Measurements from ENCODE around the gene RIPOR3.
"Not testable (repeated sequence)": the region's sequence is repeated elsewhere in the genome, so short reads cannot be mapped to it uniquely, and the experiment has no call there.

The RIPOR3 gene

DNA sequence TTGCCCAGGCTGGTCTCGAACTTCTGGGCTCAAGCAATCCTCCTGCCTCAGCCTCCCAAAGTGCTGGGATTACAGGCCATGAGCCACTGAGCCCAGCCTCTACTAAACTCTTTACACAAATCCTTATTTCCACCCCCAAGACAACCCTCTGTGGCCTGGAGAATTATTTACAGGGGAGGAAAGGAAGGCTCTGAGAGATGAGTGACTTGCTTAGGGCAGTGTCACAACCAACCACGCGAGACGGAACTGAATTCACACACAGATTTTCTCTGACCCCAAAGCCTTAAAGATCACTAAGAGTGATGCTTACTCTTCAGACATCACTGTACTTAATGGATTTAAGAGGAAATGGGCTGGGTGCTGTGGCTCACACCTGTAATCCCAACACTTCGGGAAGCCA, 86.2 kb downstream of the RIPOR3 start:
- DNase-seq = no peak

DNA sequence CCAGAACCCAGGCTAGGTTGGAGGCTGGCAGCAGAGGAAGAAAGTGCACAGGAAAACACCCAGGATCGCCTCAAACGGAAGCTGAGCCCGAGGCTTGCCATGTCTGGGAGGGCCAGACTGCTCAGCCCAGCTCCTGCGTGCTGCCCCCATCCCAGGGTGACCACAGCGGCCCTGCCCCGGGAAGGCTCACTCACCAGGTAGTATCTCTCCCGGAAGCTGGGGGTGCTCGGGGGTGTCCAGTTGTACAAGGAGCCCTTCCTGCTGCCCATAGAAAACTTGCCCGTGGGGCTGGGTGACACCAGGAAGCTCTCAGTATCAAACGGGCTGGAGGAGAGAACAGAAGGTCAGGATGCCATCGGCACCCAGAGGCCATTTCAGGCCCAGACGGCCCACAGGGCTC, 86.9 kb downstream of the RIPOR3 start:
- DNase-seq = no peak

DNA sequence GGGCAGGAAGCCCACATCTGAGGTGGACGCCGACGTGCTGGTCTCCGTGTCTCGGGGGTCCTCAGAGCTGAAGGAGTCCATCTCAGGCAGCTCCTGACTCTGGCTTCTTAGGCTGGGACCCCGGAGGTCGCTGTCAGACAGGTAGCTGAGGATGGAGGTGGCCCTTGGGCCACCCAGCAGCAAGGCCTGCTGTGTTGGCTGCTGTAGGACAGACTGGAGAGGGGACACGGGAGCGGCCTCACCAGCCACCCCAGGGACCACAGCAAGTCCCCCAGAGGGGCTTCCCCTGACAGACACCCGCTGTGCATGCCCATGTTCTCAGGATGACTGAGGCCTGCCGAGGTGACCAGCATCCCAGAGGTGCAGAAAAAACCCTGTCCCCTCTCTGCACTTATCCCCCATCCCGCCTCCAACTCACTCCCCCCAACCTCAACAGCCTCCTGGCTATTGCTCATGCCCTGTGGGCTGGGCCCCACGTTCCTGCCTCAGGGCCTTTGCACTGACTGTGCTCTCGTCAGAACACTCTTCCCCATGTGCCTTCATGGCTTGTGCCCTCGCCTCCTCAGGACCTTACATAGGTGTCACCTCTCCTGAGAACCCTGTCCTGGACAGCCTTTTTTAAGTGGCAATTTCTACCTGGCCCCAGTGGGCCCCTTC, 88.8 kb downstream of the RIPOR3 start:
- no peak for DNase-seq

DNA sequence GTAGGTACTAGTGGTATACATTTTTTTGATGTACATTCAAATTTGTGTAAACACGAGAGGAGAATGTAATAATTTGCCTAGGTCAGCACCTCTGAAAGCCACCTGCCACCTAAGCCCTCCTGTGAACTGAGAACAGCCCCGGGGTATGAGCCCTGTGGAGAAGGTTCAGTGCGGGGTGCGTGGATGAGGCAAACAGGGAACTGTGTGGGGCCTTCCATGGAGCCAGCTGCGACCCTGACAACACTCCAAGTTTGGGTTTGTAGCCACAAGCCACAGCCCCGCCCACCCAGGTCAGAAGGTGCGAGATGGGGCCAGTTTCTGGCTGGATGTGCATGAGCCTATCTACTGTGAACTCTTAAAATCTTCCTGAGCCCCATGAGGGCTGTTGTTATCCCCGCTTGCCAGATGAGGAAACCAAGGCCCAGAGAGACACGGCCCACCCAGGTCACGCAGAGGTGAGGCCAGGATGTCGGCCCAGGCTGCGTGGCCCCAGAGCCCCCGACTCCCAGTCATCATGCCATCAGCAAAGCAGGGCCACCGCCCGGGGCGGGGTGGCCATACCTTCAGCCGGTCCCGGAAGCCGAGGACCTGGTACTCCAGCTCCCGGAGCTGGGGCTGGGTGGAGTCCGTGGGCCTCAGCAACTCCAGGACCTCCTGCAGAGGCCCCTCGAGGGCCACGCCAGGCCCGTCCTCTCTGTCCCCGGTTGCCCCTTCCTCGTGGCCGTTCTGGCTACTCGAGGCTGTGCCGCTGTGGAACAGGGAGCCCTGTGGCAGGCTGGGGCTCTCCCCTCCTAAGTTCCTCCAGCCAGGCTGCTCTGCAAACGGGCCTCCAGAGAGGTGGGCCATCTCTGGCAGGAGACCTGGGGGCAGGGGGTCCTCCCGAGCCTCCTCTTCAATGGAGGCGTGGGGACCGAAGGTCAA, 89.6 kb downstream of the RIPOR3 start:
- no peak for DNase-seq

DNA sequence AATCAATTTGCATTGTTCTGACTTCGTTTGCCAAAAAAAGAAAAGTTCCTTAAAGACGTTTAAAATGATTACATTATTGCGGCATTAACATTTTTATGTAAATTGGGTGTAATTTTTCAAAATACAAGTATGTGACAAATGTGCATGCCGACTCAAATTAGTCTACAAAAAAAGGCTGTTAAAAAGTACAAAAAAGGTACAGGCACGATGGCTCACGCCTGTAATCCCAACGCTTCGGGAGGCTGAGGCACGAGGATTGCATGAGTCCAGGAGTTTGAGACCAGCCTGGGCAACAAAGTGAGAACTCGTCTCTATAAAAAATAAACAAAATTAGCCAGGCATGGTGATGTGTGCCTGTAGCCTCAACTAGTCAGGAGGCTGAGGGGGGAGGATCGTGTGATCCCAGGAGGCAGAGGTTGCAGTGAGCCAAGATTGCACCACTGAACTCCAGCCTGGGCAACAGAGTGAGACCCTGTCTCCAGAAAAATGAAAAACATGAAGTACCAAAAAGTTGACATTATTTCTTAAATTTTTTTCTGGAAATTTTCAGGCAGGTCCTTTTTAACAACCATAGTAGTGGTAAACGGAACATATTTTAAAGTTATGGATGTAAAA, 91.0 kb downstream of the RIPOR3 start:
- DNase-seq = no peak

DNA sequence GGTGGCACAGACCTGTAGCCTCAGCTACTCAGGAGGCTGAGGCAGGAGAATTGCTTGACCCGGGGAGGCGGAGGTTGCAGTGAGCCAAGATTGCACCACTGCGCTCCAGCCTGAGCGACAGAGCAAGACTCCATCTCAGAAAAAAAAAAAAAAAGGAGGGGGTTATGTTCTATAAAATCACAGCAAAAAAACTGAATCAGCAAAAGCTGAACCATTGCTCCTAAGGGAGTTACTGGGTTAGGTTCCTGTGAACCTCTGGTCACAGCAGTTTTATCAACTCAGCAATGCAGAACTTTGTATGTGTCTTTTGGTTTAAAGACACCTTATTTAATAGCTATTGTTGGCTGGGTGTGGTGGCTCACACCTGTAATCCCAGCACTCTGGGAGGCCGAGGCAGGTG, 92.6 kb downstream of the RIPOR3 start:
- not testable (repeated sequence) for DNase-seq

DNA sequence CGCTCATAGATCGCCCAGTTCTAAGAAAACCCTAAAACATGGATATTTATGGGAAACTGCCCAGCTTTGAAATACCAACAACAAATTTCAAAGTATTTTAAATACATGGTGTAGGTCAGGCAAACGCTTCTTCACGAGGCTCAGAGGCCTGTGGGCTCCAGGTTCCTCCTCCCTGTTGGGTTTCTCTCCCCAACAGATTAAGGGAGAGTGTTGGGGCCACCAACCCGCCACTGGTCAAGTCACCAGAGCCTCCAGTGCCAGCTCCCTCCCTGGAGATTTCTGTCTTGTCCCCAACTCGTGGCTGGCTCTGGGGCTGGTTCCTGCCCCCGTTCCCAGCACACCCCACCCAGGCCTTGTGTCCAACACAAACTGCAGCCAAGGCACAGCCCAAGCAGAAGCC, 93.3 kb downstream of the RIPOR3 start:
- DNase-seq = no peak

DNA sequence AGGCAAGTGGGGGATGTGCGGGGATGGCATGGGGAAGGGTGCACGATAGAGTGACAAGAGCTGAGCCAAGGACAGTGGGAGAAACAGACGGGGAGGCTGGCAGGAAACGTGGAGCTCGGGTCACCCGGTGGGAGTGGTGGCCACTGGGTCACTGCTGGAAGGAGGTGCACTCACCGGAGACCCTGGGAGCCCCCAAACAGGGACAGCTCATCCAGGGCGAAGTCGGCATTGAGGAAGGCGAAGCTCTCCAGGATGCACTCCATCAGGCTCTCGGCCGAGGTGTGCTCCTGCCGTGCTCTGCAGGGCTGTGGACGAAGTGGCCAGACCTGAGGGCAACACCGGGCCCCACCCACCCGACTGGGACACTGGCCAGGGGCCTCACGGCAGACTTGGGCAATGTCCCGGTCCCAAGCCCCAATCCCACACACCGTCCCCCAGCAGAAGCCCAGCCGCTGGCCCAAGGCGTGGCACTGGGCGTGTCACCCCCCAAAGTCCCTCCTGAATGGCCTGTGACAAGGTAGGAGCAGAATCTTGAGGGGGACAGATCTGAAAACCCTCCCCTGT, 93.9 kb downstream of the RIPOR3 start:
- no peak for DNase-seq

DNA sequence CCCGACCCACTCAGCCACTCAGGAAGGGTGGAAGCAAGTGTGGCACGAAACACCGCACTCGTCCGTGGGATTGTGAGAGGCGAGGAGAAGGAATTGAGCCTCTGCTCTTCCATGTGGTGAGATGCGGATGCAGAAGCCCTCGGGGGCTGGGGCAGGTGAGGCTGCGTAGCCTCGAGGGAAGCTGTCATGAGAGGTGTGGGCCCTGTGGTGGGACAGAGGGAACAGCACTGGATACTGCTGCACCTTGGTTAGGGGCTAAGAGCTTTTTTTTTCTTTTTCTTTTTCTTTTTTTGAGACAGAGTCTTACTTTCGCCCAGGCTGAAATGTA, 94.7 kb downstream of the RIPOR3 start:
- no peak for DNase-seq

DNA sequence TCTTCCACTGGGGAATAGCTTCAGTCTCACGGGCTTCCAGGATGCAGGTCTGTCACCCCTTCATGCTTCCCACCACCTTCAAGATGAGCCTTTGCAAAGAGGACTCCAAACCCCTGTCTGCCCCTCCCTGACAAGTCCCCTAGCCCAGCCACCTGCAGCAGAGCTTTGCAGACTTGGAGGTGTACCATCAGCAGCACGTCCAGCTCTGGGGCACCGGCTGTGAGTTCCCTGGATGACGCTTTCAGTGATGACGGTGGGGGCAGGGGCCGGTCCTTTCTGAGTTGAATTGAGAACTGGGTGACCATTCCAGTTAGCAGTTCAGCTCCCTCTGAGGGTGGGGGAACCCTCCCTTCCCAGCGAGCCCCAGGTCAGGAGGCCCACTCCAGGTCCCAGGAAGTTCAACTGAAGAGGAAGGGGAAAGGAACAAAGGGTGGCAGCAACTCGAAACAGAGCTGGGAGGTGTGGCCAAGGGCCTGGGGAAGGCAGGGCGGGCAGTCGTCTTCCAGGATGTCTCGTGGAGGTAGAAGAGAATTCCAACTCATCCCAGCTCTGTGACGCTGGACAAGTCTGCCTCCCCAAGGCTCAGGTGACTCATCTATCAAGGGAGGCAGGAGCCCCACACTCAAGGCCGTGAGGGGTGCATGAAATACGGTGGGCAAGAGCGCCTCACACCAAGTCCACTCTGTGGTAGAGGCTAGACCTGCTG, 95.2 kb downstream of the RIPOR3 start:
- DNase-seq = peak; percentile 33

DNA sequence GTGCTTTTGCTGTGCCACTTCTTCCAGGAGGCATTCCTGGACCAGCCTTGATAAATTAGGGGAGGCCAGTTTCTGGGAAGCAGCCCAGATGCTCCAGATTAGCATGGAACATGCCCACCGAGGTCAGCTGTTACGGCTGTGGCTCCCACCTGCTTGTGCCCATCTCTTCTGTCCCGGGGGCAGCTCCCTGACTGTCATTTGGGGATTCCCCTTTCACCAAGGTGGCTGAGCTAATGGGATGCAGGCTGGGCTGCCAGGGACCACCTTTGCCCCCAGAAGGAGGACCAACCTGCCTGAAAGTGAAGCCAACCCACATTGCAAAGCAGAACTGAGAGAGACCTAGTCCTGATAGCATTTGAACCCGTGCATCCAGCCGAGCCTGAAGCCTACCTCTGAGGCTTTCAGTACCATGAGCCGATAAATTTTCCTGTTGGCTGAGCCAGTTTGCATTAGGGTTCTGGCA, 95.9 kb downstream of the RIPOR3 start:
- no peak for DNase-seq

DNA sequence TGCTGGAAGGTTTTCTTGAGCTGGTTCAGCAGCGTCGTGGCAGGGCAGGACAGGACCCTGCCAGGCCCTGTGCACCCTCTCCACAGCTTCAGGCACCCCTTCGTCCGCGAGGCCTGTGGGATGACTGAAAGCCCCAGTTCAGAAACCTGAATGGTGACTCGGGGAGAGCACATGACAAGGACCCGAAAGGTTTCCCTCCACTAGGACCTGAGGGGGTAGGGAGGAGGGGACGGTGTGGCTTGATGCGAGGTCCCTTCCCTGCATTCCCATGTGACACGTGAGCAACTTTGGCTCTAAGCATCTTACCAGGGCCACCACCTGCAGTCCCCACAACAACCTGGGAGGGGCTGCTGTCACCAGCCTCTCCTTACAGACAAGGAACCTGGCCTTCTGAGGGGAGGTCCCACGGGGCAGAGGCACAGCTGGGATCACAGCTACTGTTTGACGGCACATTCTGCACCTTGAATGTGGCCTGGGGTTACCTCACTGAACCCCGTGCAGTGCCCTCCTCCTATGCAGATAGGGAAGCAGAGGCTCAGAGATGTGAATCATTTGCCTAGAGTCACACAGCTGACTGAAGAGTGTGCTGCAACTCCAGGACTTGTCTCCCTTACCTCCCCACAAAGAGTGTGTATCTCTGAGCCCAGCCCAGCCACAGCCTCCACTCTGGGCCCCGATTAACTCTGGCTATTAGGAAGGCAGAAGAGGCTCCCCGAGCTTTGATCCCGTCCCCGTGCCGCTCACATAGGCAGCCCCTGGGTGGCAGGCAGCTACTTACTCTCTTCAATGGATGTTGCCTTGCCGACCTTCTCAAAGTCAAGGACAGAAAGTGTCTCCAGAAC, 96.5 kb downstream of the RIPOR3 start:
- DNase-seq = no peak

DNA sequence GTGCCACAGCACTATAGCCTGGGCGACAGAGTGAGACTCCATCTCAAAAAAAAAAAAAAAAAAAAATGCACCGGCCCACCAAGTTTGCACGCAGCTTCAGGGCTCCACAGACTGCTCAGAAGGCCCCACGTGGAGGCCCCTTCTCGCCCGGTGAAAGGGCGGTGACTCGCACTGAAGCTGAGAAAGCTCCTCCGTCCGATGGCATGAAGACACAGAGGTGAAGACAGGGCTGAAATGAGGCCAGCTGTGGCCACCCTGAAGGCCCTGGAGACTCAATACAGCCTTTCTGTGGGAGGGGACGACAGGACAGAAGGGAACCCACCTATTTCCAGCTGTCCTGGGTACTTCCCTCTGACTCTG, 97.1 kb downstream of the RIPOR3 start:
- no peak for DNase-seq

DNA sequence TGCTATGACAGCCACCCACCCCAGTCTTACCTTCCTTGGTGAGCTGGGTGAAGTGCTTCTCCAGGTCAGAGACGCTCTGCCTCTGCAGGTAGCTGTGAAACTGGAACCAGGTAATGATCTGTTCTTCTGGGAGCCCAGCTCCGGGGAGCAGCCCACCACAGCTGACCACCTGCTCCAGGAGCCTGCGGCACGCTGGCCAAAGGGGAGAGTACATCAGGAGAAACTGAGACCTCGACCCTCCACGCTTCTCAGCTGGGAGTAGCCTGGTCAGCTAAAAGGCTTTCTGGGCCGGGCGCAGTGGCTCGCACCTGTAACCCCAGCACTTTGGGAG, 98.4 kb downstream of the RIPOR3 start:
- no peak for DNase-seq

DNA sequence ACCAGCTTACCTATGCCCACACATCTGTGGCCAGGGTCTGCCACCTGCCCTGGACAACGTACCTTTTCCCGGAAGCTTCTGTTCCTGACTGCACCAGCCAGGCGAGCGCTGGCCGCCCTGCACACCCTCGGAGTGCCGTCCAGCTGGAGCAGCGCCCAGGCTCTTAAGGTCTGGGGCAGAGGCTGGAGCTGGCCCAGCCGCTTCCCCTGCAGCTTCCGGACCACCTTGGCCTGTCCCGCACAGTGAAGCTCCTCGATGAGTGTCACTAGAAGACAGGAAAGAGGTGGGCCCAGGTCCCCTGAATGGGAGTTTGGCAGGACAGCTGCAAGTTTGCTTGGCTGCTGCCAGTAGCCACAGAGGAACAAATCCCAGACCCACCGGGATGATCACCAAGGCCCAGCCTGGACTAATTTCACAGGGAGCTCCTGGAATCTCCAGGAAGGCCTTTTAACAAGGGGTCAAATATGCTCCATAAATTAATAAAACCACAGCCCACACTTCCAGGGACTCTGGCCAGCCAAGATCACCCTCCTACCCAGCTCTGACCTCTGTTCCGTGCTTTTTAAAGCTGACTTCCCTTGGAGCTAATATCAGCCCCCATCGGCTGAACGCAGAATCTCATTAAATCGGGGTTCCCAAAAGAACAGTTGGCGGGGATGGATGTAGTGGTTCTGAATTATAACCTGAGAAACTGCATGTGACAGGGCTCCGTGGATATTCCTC, 98.9 kb downstream of the RIPOR3 start:
- no peak for DNase-seq

DNA sequence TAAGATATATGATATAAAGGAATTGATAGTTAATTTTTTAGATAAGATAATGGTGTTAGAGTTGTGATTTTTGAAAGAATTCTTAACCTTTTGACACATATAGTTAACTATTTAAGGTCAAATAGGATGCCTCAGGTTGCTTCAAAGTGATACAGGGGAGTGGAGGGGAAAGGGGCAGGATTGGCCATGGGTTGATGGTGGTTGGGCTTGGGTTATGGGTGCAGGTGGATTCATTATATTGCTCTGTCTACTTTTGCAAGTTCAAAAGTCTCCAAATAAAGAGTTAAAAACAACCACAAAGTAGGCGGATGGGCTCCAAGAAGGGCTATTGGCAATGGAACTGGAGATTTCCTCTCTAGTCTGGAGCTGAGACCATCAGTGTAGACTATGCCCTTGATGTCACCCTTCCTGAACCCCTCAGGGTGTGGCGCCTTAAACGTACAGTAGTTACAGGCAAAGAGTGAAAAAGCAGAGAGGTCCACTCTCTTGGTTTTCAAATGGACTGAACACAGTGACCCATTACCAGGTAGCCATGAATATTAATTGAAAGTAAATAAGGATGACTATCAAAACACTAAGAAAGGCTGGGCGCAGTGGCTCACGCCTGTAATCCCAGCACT, 100.0 kb downstream of the RIPOR3 start:
- no peak for DNase-seq

DNA sequence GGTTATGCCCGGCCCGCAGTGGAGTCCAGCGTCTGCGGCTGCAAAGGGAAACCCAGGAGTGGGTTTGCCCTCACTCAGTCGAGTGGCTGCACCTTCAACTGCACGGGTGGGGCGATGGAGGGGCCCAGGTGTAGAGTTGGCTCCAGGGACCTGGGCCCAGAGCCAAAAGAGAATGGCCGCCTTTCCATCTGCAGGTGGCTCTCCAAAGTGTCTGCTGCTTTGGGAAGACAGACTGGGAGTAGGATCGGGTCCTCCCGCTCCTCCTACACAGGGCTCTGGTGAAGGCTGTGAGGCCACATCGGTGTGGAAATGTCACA, 101.0 kb downstream of the RIPOR3 start:
- no peak for DNase-seq

DNA sequence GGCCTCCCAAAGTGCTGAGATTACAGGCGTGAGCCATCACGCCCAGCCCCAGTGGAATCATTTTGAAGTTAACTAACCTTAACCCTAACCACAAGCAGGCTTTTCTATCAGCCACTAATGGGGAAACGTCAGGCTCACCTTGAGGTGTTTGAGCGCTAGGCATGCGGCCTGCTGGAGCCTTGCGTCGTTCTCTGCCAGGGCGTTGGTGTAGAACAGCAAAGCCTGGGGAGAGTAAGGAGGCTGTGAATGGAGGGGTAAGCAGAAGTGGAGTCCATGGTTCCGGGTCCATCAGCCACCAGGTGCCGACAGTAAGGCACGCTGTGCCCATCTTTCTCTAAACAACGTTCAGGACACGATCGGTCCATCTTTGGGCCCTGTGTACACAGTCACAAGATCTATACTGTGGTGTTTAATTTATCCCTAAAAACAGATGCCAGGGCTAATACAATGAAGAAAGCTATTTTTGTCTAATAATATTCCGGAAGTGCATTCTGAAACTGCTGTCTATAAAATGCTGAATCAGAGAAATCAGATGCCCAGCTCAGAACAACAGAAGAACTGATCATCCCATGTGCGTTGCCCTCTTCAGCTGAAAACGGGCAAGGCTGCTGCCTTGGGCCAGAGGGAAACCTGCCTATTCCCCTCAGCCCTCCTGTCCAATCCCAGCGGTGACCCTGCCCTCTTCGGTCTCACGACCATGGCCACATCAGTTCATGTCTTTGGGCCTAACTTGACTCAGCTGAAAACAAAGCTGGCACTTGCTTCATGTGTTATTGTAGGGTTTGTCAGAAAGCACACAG, 101.6 kb downstream of the RIPOR3 start:
- DNase-seq = no peak

DNA sequence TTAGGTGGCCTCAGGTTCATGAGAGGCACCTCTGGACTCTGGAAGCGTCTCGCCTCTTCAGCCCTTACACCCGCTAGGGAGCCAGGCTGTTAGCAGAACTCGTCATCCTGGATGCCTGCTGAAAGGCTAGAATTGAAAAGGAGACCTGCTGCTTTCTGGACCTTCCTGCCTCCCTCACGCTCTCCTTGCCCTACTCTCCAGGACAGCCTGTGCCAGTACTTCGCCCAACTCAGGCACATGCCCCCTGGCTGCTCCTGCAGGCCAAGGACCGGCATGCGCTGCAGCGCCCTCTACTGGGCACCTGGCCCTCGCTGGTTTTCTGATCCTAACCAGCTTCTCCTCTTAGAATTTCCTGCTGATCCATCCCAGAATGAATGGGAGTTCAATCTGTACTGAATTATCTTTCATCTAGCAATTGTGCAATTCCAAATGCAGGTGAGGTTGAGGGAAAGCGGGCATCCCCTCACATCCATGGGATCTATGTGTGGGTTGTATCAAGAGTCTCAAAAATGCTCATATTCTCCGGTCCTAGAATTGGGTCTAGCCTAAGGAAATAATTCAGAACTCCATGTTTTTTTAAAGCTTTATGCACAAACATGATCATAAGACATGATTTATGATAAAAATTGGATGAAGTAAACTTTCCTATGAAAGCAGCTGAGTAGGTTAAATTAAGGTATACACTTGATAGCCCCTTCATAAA, 103.2 kb downstream of the RIPOR3 start:
- peak; percentile 47 for DNase-seq
